Endothelial cell of umbilical vein (primary cell): ENCODE data around the gene ZNF385D. TPM values are rescaled to one million over a fixed set of nuclear protein-coding genes. Genes with fewer than 3 reads are reported as not detected.

Experiments used
- BruUV-seq: library from RNA; stranded (reverse); fragments of 400-500 nt; replicated peaks from 2 replicates; lab custom pipeline; 2021; lab: Mats Ljungman, UMichigan
- CTCF ChIA-PET: fragments of 300-600, 350-600 bp; sonication (Branson Sonifier 250); formaldehyde crosslinking; loops from one replicate; lab custom pipeline; 2021; ENCODE audit warnings: antibody characterized with exemption, inconsistent platforms; lab: Charles Lee
- POLR2A ChIA-PET: fragments of 300-600, 350-600 bp; sonication (Branson Sonifier 250); formaldehyde crosslinking; loops from one replicate; lab custom pipeline; 2021; ENCODE audit warnings: antibody characterized with exemption, inconsistent platforms; lab: Charles Lee
- DNase-seq: peaks from one replicate; pipeline ENCODE4 v3.0.0-alpha.2; 2011; ENCODE audit warnings: low read depth, low spot score
- FAIRE-seq: peaks from 2 replicates; lab custom pipeline; 2011; peaks lifted over from hg19 to GRCh38; lab: Jason Lieb, UNC
- H2AFZ ChIP-seq: 2 replicates; pipeline ENCODE4 v1.6.0; 2012; ENCODE audit warnings: low read depth, low read length, control low read depth, inconsistent platforms
- H3K27ac ChIP-seq: 2 replicates; pipeline ENCODE4 v1.5.1; 2011; ENCODE audit warnings: low read depth, mild to moderate bottlenecking, control low read depth, low read length, moderate library complexity; ENCODE audit not compliant: insufficient read depth
- H3K27me3 ChIP-seq, 2 experiments: 2 replicates each; pipeline versions ENCODE4 v1.6.0 to v1.6.1; 2011; ENCODE audit warnings: low read length in 2 of 2, mixed read lengths in 1 of 2; ENCODE audit not compliant: control insufficient read depth in 2 of 2, insufficient read depth in 2 of 2
- H3K36me3 ChIP-seq, 2 experiments: 2 replicates in 1 of 2; 3 replicates in 1 of 2; pipeline ENCODE4 v1.5.1; 2011; ENCODE audit warnings: low read length in 2 of 2, mild to moderate bottlenecking in 1 of 2, moderate library complexity in 1 of 2; ENCODE audit not compliant: control insufficient read depth in 2 of 2, insufficient read depth in 2 of 2; ENCODE audit errors: extremely low read depth in 1 of 2
- H3K4me1 ChIP-seq: 3 replicates; pipeline ENCODE4 v1.5.1; 2011; ENCODE audit warnings: mild to moderate bottlenecking, low read length; ENCODE audit not compliant: control insufficient read depth, insufficient read depth; ENCODE audit errors: extremely low read depth
- H3K4me2 ChIP-seq: 2 replicates; pipeline ENCODE4 v1.6.1; 2011; ENCODE audit warnings: low read length, control low read depth, mixed read lengths; ENCODE audit not compliant: insufficient read depth
- H3K4me3 ChIP-seq, 3 experiments: fragments of 200-600 bp in 1 of 3; sonication (generic), shearing (Covaris generic) in 1 of 3; replicated peaks in 1 of 3; 2 replicates each; pipeline ENCODE4 v1.5.1; 2011 to 2016; ENCODE audit warnings: control low read depth in 3 of 3, low read length in 3 of 3, mild to moderate bottlenecking in 2 of 3, inconsistent platforms in 1 of 3, low read depth in 1 of 3, moderate library complexity in 1 of 3; ENCODE audit not compliant: insufficient read depth in 1 of 3
- H3K79me2 ChIP-seq: 2 replicates; pipeline ENCODE4 v1.6.0; 2012; ENCODE audit warnings: low read length, inconsistent platforms; ENCODE audit not compliant: control insufficient read depth, insufficient read depth
- H3K9ac ChIP-seq: replicated peaks from 2 replicates; pipeline ENCODE3; 2011; ENCODE audit warnings: low read length, control low read depth; ENCODE audit not compliant: insufficient read depth; ENCODE audit errors: extremely low read depth
- H3K9me1 ChIP-seq: replicated peaks from 3 replicates; pipeline ENCODE4 v1.6.0; 2011; ENCODE audit warnings: mild to moderate bottlenecking, low read length; ENCODE audit not compliant: control insufficient read depth, insufficient read depth; ENCODE audit errors: extremely low read depth
- H3K9me3 ChIP-seq: replicated peaks from 2 replicates; pipeline ENCODE4 v1.5.1; 2012; ENCODE audit warnings: low read length, inconsistent platforms; ENCODE audit not compliant: control insufficient read depth, insufficient read depth
- H4K20me1 ChIP-seq: replicated peaks from 2 replicates; pipeline ENCODE3; 2011; ENCODE audit warnings: mild to moderate bottlenecking, low read length; ENCODE audit not compliant: control insufficient read depth, insufficient read depth; ENCODE audit errors: extremely low read depth
- EZH2 ChIP-seq: IDR thresholded peaks from 2 replicates; pipeline ENCODE4 v1.6.1; 2012; ENCODE audit warnings: borderline replicate concordance, low read depth, mild to moderate bottlenecking, moderate library complexity, low read length, inconsistent platforms; ENCODE audit not compliant: severe bottlenecking
- FOS ChIP-seq: IDR thresholded peaks from 2 replicates; pipeline ENCODE4 v1.6.1; 2011; ENCODE audit warnings: mild to moderate bottlenecking, low read length, moderate library complexity, borderline replicate concordance; ENCODE audit not compliant: insufficient read depth
- GATA2 ChIP-seq: IDR thresholded peaks from 2 replicates; pipeline ENCODE4 v1.7.0; 2011; ENCODE audit warnings: low read depth, mild to moderate bottlenecking, moderate library complexity, mixed read lengths, low read length; ENCODE audit not compliant: insufficient read length, insufficient read depth
- JUN ChIP-seq: IDR thresholded peaks from 2 replicates; pipeline ENCODE4 v1.6.1; 2011; ENCODE audit warnings: borderline replicate concordance, low read depth; ENCODE audit not compliant: insufficient read length, insufficient read depth
- MYC ChIP-seq: IDR thresholded peaks from one replicate; pipeline ENCODE4 v1.6.1; 2011; ENCODE audit warnings: mild to moderate bottlenecking, low read depth, low read length
- POLR2A ChIP-seq: IDR thresholded peaks from 2 replicates; pipeline ENCODE4 v1.6.1; 2012; ENCODE audit warnings: low read depth, mild to moderate bottlenecking, control low read depth, low read length
- POLR2AphosphoS5 ChIP-seq: IDR thresholded peaks from 2 replicates; pipeline ENCODE4 v1.6.1; 2012; ENCODE audit warnings: low read depth, mild to moderate bottlenecking, control low read depth, low read length, moderate library complexity; ENCODE audit not compliant: insufficient read depth
- dilution Hi-C: fragments of 300-500 bp; cut with MboI; formaldehyde crosslinking; loops from one replicate; pipeline ENCODE4 v1.15.0; 2019; ENCODE audit warnings: low sequenced_read_pairs; ENCODE audit not compliant: extremely low pct_ligation_motif_present
- intact Hi-C: fragments of 100-400 bp; cut with micrococcal nuclease; formaldehyde crosslinking; loops from one replicate; pipeline ENCODE4 v1.10.0; 2022
- polyA plus RNA-seq, 4 experiments: library from polyadenylated mRNA; depleted of rRNA in 3 of 4; stranded (reverse) in 3 of 4; unstranded in 1 of 4; fragments of >200 nt; gene quantifications; 2 replicates each; pipeline versions ENCODE4 v1.2.1 to v1.2.3, GENCODE V29; 2011 to 2012; ENCODE audit warnings: missing spikeins in 1 of 4
- total RNA-seq: library from RNA; stranded (reverse); gene quantifications from 2 replicates; pipeline ENCODE4 v1.2.3, GENCODE V29; 2021
- TF ChIP-seq, protein P1 (sequence below), 2 donors: IDR thresholded peaks; 1 replicate in 1 of 2; 2 replicates in 1 of 2; pipeline ENCODE4 v1.5.1; 2011; ENCODE audit warnings: low read length in 2 of 2, mild to moderate bottlenecking in 2 of 2, moderate library complexity in 2 of 2, control low read depth in 1 of 2, inconsistent platforms in 1 of 2, low read depth in 1 of 2; ENCODE audit not compliant: insufficient read depth in 1 of 2; ENCODE audit errors: extremely low read depth in 1 of 2
- TF ChIP-seq, protein P2 (sequence below): IDR thresholded peaks from 2 replicates; pipeline ENCODE4 v1.6.1; 2011; ENCODE audit not compliant: insufficient read depth, insufficient read length

ZNF385D gene
- total and polyA plus RNA-seq, 2 donors (not counting 3 experiments of a cell fraction or from before 2014, with no cell fraction given): not detected

DNA sequence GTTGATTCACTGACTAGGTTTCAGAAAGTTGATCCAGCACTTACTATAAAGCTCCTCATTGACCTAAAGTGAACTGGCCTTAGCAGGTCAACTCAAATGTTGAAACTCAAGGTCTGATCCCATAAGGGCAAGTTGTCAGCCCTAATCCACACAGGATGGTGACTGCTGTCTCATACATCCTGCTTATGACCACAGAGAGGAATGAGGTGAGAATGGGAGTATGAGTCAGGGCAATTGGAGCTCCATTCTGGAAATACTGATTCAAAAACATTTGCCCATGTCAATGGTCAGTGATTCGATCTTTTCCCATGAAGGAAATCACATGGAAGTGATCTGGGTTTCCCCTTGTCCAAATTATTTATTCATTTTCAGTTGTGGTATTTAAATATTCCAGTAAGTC is 78.7 kb downstream of the ZNF385D start:
- Histone ChIP-seq H2AFZ (no peak overlapping the region), H3K9me3 (no peaks in the 10 kb centered on the region), H3K4me1 (peaks cover 22% of the 10 kb centered on the region), H3K9ac (no peak overlapping the region), H3K27me3 (no peaks in the 10 kb centered on the region), H3K27ac (peak overlapping the region; percentile 56), H3K9me1 (no peaks in the 10 kb centered on the region), H3K4me2 (peak overlapping the region; percentile 41), H4K20me1 (no peaks in the 10 kb centered on the region), H3K79me2 (no peaks in the 10 kb centered on the region), H3K4me3 (no peak overlapping the region), H3K36me3 (no peaks in the 10 kb centered on the region)
- ChIA-PET CTCF (no interaction called here), POLR2A (no interaction called here)
- peak; percentile 98 for FAIRE-seq
- no TSS peak for BruUV-seq
- dilution Hi-C loops (no loop called here), intact Hi-C loops (loop anchor here (1.0 to 5.0 kb wide), 3 partner anchors 80 to 1725 kb away; partner anchors contain the start of genes RAB5A, SGO1 and ZNF385D)
- peak; percentile 80 for TF ChIP-seq FOS
- TF ChIP-seq, protein P1, sequence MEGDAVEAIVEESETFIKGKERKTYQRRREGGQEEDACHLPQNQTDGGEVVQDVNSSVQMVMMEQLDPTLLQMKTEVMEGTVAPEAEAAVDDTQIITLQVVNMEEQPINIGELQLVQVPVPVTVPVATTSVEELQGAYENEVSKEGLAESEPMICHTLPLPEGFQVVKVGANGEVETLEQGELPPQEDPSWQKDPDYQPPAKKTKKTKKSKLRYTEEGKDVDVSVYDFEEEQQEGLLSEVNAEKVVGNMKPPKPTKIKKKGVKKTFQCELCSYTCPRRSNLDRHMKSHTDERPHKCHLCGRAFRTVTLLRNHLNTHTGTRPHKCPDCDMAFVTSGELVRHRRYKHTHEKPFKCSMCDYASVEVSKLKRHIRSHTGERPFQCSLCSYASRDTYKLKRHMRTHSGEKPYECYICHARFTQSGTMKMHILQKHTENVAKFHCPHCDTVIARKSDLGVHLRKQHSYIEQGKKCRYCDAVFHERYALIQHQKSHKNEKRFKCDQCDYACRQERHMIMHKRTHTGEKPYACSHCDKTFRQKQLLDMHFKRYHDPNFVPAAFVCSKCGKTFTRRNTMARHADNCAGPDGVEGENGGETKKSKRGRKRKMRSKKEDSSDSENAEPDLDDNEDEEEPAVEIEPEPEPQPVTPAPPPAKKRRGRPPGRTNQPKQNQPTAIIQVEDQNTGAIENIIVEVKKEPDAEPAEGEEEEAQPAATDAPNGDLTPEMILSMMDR (IDR thresholded peaks at IDR 0.05; ENCODE audit: extremely low read depth in 1 of 2, insufficient read depth in 1 of 2, low read depth in 1 of 2, low read length in 2 of 2): no peak
- TF ChIP-seq, protein P2, sequence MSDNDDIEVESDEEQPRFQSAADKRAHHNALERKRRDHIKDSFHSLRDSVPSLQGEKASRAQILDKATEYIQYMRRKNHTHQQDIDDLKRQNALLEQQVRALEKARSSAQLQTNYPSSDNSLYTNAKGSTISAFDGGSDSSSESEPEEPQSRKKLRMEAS: no peak
- TF ChIP-seq POLR2A: no peak
- peak; percentile 27 for TF ChIP-seq MYC
- TF ChIP-seq POLR2AphosphoS5: peak; percentile 78
- TF ChIP-seq EZH2: no peak
- TF ChIP-seq JUN: peak; percentile 94
- peak; percentile 83 for TF ChIP-seq GATA2
- peak; percentile 83 for DNase-seq
